H1 (cell line): ENCODE measurements around the gene GLT8D2.

Source experiments
- EZH2 ChIP-seq: fragments of 200-600 bp; sonication (generic); IDR thresholded peaks from 2 replicates; pipeline ENCODE4 v1.7.1; 2012; ENCODE audit warnings: low read depth, mild to moderate bottlenecking, moderate library complexity, low read length, inconsistent platforms; ENCODE audit not compliant: severe bottlenecking
- POLR2A ChIP-seq, 2 experiments: IDR thresholded peaks; 1 replicate in 1 of 2; 2 replicates in 1 of 2; pipeline ENCODE4 v1.6.1; 2011; ENCODE audit warnings: low read depth in 2 of 2, low read length in 2 of 2, mild to moderate bottlenecking in 2 of 2; ENCODE audit errors: control extremely low read depth in 1 of 2
- RAD21 ChIP-seq, 2 experiments: IDR thresholded peaks in 1 of 2; conservative IDR thresholded peaks in 1 of 2; 2 replicates each; pipeline ENCODE4 v1.6.1; 2011; ENCODE audit warnings: low read depth in 2 of 2, low read length in 2 of 2, improper control_type of control experiment in 1 of 2, inconsistent platforms in 1 of 2, mild to moderate bottlenecking in 1 of 2, moderate library complexity in 1 of 2
- RXRA ChIP-seq: IDR thresholded peaks from 2 replicates; pipeline ENCODE4 v1.6.1; 2011; ENCODE audit warnings: low read depth, mild to moderate bottlenecking, low read length, moderate library complexity; ENCODE audit not compliant: insufficient read depth
- TAF1 ChIP-seq: IDR thresholded peaks from 2 replicates; pipeline ENCODE4 v1.6.1; 2011; ENCODE audit warnings: mild to moderate bottlenecking, low read depth, low read length
- TEAD4 ChIP-seq: IDR thresholded peaks from 2 replicates; pipeline ENCODE4 v1.6.1; 2012; ENCODE audit warnings: low read depth, low read length, inconsistent platforms, mixed read lengths
- YY1 ChIP-seq: IDR thresholded peaks from 2 replicates; pipeline ENCODE4 v1.6.1; 2011; ENCODE audit warnings: low read depth, mild to moderate bottlenecking, low read length
- TF ChIP-seq, protein P1 (sequence below): fragments of 300-600 bp; sonication (generic); IDR thresholded peaks from 2 replicates; pipeline ENCODE4 v1.7.1; 2012; ENCODE audit warnings: low read length, moderate library complexity, mild to moderate bottlenecking, inconsistent platforms; ENCODE audit not compliant: insufficient replicate concordance
- TF ChIP-seq, protein P2 (sequence below): IDR thresholded peaks from 2 replicates; pipeline ENCODE4 v1.6.1; 2011; ENCODE audit warnings: low read length, improper control_type of control experiment
- TF ChIP-seq, protein P3 (sequence below): IDR thresholded peaks from 2 replicates; pipeline ENCODE4 v1.6.1; 2012; ENCODE audit warnings: inconsistent platforms

DNA sequence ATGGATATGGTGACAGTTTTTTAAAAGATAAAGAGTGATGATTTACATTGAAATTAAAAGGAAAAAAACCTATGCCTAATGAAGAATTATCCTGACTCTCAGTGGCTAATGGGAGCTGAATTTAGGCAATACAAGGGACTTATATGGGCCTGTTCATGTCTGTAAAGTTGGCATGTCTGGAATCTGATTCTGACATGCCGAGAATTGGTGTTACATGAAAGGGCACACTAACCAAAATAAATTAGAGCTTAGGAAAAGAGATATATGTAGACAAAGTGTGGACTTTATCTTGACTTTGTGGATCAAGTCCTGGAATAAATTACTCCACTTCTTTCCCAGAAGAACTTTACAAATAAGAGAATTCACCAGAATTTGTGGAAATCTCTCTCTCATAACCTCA is 83.3 kb downstream of the GLT8D2 start:
- TF ChIP-seq TAF1 (no peak), POLR2A (IDR thresholded peaks at IDR 0.05; ENCODE audit: control extremely low read depth in 1 of 2, low read depth in 2 of 2, low read length in 2 of 2) (no peak), EZH2 (no peak), RAD21 (IDR thresholded peaks at IDR 0.05 in 1 of 2, conservative IDR thresholded peaks at IDR 0.05 in 1 of 2; ENCODE audit: low read depth in 2 of 2, low read length in 2 of 2) (no peak), TEAD4 (no peak), RXRA (no peak), YY1 (no peak)
- TF ChIP-seq, protein P1, sequence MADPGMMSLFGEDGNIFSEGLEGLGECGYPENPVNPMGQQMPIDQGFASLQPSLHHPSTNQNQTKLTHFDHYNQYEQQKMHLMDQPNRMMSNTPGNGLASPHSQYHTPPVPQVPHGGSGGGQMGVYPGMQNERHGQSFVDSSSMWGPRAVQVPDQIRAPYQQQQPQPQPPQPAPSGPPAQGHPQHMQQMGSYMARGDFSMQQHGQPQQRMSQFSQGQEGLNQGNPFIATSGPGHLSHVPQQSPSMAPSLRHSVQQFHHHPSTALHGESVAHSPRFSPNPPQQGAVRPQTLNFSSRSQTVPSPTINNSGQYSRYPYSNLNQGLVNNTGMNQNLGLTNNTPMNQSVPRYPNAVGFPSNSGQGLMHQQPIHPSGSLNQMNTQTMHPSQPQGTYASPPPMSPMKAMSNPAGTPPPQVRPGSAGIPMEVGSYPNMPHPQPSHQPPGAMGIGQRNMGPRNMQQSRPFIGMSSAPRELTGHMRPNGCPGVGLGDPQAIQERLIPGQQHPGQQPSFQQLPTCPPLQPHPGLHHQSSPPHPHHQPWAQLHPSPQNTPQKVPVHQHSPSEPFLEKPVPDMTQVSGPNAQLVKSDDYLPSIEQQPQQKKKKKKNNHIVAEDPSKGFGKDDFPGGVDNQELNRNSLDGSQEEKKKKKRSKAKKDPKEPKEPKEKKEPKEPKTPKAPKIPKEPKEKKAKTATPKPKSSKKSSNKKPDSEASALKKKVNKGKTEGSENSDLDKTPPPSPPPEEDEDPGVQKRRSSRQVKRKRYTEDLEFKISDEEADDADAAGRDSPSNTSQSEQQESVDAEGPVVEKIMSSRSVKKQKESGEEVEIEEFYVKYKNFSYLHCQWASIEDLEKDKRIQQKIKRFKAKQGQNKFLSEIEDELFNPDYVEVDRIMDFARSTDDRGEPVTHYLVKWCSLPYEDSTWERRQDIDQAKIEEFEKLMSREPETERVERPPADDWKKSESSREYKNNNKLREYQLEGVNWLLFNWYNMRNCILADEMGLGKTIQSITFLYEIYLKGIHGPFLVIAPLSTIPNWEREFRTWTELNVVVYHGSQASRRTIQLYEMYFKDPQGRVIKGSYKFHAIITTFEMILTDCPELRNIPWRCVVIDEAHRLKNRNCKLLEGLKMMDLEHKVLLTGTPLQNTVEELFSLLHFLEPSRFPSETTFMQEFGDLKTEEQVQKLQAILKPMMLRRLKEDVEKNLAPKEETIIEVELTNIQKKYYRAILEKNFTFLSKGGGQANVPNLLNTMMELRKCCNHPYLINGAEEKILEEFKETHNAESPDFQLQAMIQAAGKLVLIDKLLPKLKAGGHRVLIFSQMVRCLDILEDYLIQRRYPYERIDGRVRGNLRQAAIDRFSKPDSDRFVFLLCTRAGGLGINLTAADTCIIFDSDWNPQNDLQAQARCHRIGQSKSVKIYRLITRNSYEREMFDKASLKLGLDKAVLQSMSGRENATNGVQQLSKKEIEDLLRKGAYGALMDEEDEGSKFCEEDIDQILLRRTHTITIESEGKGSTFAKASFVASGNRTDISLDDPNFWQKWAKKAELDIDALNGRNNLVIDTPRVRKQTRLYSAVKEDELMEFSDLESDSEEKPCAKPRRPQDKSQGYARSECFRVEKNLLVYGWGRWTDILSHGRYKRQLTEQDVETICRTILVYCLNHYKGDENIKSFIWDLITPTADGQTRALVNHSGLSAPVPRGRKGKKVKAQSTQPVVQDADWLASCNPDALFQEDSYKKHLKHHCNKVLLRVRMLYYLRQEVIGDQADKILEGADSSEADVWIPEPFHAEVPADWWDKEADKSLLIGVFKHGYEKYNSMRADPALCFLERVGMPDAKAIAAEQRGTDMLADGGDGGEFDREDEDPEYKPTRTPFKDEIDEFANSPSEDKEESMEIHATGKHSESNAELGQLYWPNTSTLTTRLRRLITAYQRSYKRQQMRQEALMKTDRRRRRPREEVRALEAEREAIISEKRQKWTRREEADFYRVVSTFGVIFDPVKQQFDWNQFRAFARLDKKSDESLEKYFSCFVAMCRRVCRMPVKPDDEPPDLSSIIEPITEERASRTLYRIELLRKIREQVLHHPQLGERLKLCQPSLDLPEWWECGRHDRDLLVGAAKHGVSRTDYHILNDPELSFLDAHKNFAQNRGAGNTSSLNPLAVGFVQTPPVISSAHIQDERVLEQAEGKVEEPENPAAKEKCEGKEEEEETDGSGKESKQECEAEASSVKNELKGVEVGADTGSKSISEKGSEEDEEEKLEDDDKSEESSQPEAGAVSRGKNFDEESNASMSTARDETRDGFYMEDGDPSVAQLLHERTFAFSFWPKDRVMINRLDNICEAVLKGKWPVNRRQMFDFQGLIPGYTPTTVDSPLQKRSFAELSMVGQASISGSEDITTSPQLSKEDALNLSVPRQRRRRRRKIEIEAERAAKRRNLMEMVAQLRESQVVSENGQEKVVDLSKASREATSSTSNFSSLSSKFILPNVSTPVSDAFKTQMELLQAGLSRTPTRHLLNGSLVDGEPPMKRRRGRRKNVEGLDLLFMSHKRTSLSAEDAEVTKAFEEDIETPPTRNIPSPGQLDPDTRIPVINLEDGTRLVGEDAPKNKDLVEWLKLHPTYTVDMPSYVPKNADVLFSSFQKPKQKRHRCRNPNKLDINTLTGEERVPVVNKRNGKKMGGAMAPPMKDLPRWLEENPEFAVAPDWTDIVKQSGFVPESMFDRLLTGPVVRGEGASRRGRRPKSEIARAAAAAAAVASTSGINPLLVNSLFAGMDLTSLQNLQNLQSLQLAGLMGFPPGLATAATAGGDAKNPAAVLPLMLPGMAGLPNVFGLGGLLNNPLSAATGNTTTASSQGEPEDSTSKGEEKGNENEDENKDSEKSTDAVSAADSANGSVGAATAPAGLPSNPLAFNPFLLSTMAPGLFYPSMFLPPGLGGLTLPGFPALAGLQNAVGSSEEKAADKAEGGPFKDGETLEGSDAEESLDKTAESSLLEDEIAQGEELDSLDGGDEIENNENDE, result no peak
- TF ChIP-seq, protein P2, sequence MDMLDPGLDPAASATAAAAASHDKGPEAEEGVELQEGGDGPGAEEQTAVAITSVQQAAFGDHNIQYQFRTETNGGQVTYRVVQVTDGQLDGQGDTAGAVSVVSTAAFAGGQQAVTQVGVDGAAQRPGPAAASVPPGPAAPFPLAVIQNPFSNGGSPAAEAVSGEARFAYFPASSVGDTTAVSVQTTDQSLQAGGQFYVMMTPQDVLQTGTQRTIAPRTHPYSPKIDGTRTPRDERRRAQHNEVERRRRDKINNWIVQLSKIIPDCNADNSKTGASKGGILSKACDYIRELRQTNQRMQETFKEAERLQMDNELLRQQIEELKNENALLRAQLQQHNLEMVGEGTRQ, result no peak
- TF ChIP-seq, protein P3, sequence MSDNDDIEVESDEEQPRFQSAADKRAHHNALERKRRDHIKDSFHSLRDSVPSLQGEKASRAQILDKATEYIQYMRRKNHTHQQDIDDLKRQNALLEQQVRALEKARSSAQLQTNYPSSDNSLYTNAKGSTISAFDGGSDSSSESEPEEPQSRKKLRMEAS, result no peak
